ENCODE results near the gene MBP. TPM values are rescaled to one million over a fixed set of nuclear protein-coding genes. Genes with fewer than 3 reads are reported as not detected.

The MBP gene
- total RNA-seq, 4 donors from 2014 or later, result 40.9 to 67.7 (median 51.8) TPM

GRCh38 chr18:77030201-77030600 is 102.4 kb downstream of the MBP start:
- no peak overlapping the region for H3K27ac ChIP-seq
- no peak overlapping the region for H3K4me3 ChIP-seq
- H3K27me3 ChIP-seq, result no peaks in the 10 kb centered on the region
- no peak for DNase-seq
- peaks cover 0 to 15% (median 0%) of the 10 kb centered on the region in 3 donors for H3K36me3 ChIP-seq
- no peaks in the 10 kb centered on the region for H3K9me3 ChIP-seq
- no peaks in the 10 kb centered on the region for H3K4me1 ChIP-seq
- no peak for TF ChIP-seq POLR2A (IDR thresholded peaks at IDR 0.05)
- TF ChIP-seq CTCF (IDR thresholded peaks at IDR 0.05), result no peak

GRCh38 chr18:77025831-77026363 is 106.7 kb downstream of the MBP start:
- no peak overlapping the region for H3K4me3 ChIP-seq
- TF ChIP-seq CTCF (IDR thresholded peaks at IDR 0.05), result no peak
- no peak for TF ChIP-seq POLR2A (IDR thresholded peaks at IDR 0.05)
- no peaks in the 10 kb centered on the region for H3K9me3 ChIP-seq
- H3K27ac ChIP-seq, result no peak overlapping the region
- H3K27me3 ChIP-seq, result no peaks in the 10 kb centered on the region
- H3K4me1 ChIP-seq, result no peaks in the 10 kb centered on the region
- DNase-seq, result no peak
- H3K36me3 ChIP-seq, result peaks cover 0 to 15% (median 0%) of the 10 kb centered on the region in 3 donors

- no peaks in the 10 kb centered on the region for H3K9me3 ChIP-seq
- no peaks in the 10 kb centered on the region for H3K27me3 ChIP-seq
- TF ChIP-seq CTCF (IDR thresholded peaks at IDR 0.05) (no peak), POLR2A (IDR thresholded peaks at IDR 0.05) (no peak)
- no peak for DNase-seq
- no peak overlapping the region for H3K27ac ChIP-seq
- peaks cover 0 to 21% (median 0%) of the 10 kb centered on the region in 3 donors for H3K36me3 ChIP-seq
- no peak overlapping the region for H3K4me3 ChIP-seq
- no peaks in the 10 kb centered on the region for H3K4me1 ChIP-seq
These were observed 107.5 kb downstream of the MBP start for GRCh38 chr18:77025123-77025522.

GRCh38 chr18:77024476-77024875 is 108.1 kb downstream of the MBP start:
- Histone ChIP-seq H3K27me3 (no peaks in the 10 kb centered on the region), H3K9me3 (no peaks in the 10 kb centered on the region), H3K4me1 (no peaks in the 10 kb centered on the region), H3K4me3 (no peak overlapping the region), H3K36me3 (peaks cover 0 to 21% (median 0%) of the 10 kb centered on the region in 3 donors), H3K27ac (no peak overlapping the region)
- TF ChIP-seq POLR2A (IDR thresholded peaks at IDR 0.05), result no peak
- TF ChIP-seq CTCF (IDR thresholded peaks at IDR 0.05), result no peak
- DNase-seq, result no peak

GRCh38 chr18:77023102-77023782 is 109.3 kb downstream of the MBP start:
- H3K36me3 ChIP-seq, result peaks cover 0 to 21% (median 0%) of the 10 kb centered on the region in 3 donors
- no peak overlapping the region for H3K27ac ChIP-seq
- H3K9me3 ChIP-seq, result no peaks in the 10 kb centered on the region
- no peak overlapping the region for H3K4me3 ChIP-seq
- TF ChIP-seq CTCF (IDR thresholded peaks at IDR 0.05) (no peak), POLR2A (IDR thresholded peaks at IDR 0.05) (no peak)
- H3K4me1 ChIP-seq, result no peaks in the 10 kb centered on the region
- H3K27me3 ChIP-seq, result no peaks in the 10 kb centered on the region
- DNase-seq, result no peak
